ENCODE data around the gene RASA3. TPM values are rescaled to one million over a fixed set of nuclear protein-coding genes. Genes with fewer than 3 reads are reported as not detected.
"Not testable (repeated sequence)": the region's sequence is repeated elsewhere in the genome, so short reads cannot be mapped to it uniquely, and the experiment has no call there.

Gene RASA3, protein sequence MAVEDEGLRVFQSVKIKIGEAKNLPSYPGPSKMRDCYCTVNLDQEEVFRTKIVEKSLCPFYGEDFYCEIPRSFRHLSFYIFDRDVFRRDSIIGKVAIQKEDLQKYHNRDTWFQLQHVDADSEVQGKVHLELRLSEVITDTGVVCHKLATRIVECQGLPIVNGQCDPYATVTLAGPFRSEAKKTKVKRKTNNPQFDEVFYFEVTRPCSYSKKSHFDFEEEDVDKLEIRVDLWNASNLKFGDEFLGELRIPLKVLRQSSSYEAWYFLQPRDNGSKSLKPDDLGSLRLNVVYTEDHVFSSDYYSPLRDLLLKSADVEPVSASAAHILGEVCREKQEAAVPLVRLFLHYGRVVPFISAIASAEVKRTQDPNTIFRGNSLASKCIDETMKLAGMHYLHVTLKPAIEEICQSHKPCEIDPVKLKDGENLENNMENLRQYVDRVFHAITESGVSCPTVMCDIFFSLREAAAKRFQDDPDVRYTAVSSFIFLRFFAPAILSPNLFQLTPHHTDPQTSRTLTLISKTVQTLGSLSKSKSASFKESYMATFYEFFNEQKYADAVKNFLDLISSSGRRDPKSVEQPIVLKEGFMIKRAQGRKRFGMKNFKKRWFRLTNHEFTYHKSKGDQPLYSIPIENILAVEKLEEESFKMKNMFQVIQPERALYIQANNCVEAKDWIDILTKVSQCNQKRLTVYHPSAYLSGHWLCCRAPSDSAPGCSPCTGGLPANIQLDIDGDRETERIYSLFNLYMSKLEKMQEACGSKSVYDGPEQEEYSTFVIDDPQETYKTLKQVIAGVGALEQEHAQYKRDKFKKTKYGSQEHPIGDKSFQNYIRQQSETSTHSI
- total RNA-seq = 10 to 100 TPM in 1 of 3 donors, 1 to 10 TPM in 2; 7.9 to 19.0 (median 8.4) TPM
- long read RNA-seq, donor 1, full-length matches to known transcripts = 18 of 24 reads
- long read RNA-seq, donor 1, partial matches to known transcripts = 5 of 24 reads
- long read RNA-seq, donor 1, other reads (novel, unspliced or antisense) = 1 of 24 reads
- long read RNA-seq, donor 2, full-length matches to known transcripts = 3 of 4 reads
- long read RNA-seq, donor 2, partial matches to known transcripts = 1 of 4 reads
- long read RNA-seq, donor 2, other reads (novel, unspliced or antisense) = 0 of 4 reads

GRCh38 chr13:114132419-114133121 is at the start of gene RASA3:
RASA3 (minus strand) TSS chr13:114132623; CDS start chr13:114132489, 134 bp downstream.
- Histone ChIP-seq H3K4me3 (peak within 1 kb of the TSS; percentile 51), H3K9me3 (no peaks in the 10 kb centered on the region), H3K36me3 (ENCODE audit: low read depth) (no peaks in the 10 kb centered on the region), H3K4me1 (ENCODE audit: low read depth) (peaks cover 22% of the 10 kb centered on the region)
- TF ChIP-seq, protein P1, sequence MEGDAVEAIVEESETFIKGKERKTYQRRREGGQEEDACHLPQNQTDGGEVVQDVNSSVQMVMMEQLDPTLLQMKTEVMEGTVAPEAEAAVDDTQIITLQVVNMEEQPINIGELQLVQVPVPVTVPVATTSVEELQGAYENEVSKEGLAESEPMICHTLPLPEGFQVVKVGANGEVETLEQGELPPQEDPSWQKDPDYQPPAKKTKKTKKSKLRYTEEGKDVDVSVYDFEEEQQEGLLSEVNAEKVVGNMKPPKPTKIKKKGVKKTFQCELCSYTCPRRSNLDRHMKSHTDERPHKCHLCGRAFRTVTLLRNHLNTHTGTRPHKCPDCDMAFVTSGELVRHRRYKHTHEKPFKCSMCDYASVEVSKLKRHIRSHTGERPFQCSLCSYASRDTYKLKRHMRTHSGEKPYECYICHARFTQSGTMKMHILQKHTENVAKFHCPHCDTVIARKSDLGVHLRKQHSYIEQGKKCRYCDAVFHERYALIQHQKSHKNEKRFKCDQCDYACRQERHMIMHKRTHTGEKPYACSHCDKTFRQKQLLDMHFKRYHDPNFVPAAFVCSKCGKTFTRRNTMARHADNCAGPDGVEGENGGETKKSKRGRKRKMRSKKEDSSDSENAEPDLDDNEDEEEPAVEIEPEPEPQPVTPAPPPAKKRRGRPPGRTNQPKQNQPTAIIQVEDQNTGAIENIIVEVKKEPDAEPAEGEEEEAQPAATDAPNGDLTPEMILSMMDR (IDR thresholded peaks at IDR 0.05) = no peak
- intact Hi-C loops (cut with DNase I, micrococcal nuclease) = loop anchor here in 1 of 2 donors (5.0 kb wide), 1 partner anchor 65 kb away; no protein-coding TSS in a partner anchor
- DNase-seq (peak; percentile 80 to 88 (median 86)), ATAC-seq (peak; percentile 86)

DNA sequence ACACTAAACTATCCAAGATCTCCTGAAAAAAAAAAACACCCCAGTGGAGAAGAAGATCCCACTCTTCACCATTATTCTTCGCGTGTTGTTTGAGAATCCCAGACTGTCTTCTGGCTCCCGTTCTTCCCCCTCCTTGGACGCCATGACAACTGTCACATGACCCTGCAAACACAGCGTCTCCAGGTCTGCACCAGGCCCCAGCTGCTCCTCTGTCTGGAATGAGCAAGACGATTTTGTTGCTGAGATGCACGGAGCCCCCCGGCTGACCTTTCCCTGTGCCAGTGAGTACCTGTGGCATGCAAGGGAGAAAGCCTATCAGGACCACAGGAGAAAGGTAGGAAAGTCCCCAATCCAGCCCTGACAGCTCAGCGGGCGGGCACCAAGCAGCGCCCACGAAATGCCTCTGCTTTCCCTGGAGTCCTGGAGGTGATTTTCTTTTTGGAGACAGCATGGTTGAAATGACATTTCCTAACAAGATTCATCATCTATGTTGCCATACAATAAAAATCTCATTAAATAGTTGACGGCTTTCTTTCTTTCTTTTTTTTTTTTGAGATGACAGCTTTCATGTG is 46.8 kb upstream of the RASA3 start, which contains the start of gene CFAP97D2:
Gene CFAP97D2 (plus strand): TSS at position 171 of the 572 bp plus-strand sequence. CDS start 74 bp downstream, at position 245.
- ATAC-seq (no peak), DNase-seq (no peak)
- no peaks in the 10 kb centered on the region for H3K4me1 ChIP-seq (ENCODE audit: low read depth)
- intact Hi-C loops (cut with DNase I, micrococcal nuclease) = no loop called here
- no peak within 1 kb of the TSS for H3K4me3 ChIP-seq
- H3K9me3 ChIP-seq = no peaks in the 10 kb centered on the region
- TF ChIP-seq, protein P1 (IDR thresholded peaks at IDR 0.05) = no peak
- no peaks in the 10 kb centered on the region for H3K36me3 ChIP-seq (ENCODE audit: low read depth)

DNA sequence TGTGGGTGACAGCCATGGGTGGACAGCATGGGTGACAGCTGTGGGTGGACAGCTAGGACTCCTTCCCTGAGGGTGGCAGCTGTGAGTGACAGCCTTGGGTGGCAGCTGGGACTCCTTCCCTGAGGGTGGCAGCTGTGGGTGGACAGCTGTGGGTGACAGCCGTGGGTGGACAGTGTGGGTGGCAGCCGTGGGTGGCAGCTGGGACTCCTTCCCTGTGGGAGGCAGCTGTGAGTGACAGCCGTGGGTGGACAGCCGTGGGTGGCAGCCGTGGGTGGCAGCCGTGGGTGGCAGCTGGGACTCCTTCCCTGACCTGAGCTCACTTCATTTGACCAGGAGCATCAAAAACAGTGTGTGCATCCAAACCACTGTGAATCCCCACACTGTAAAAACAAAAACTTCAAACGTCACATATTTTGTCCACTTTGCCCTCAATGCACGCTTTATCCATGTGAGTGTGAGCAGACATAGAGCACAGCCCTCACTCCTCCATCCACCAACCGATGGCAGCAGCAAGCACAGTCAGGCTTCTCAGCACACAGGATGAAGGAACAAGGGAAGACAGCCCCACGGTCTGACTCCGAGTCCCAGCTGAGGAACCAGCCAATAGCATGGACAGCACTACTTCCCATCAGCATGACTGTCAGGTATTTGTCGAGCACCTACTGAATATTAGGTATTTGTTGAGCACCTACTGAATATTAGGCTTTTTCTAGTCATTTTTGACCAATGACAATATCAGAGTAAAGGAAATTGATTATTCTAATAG is 45.0 kb upstream of the RASA3 start:
- Histone ChIP-seq H3K4me3 (no peak overlapping the region), H3K9me3 (peaks cover 10% of the 10 kb centered on the region), H3K36me3 (ENCODE audit: low read depth) (no peaks in the 10 kb centered on the region), H3K4me1 (ENCODE audit: low read depth) (no peaks in the 10 kb centered on the region)
- peak; percentile 10 for ATAC-seq
- intact Hi-C loops (cut with DNase I, micrococcal nuclease) = no loop called here
- DNase-seq = no peak
- TF ChIP-seq, protein P1 (IDR thresholded peaks at IDR 0.05) = no peak

DNA sequence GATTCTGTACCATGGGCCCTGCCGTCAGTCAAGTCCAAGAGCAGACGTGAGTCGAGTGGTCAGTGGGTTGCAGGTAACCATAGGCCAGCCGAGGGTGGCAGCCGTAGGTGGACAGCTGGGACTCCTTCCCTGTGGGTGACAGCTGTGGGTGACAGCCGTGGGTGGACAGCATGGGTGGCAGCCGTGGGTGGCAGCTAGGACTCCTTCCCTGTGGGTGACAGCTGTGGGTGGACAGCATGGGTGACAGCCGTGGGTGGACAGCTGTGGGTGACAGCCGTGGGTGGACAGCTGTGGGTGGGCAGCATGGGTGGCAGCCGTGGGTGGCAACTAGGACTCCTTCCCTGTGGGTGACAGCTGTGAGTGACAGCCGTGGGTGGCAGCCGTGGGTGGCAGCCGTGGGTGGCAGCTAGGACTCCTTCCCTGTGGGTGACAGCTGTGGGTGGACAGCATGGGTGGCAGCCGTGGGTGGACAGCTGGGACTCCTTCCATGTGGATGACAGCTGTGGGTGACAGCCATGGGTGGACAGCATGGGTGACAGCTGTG is 44.0 kb upstream of the RASA3 start:
- ATAC-seq = not testable (repeated sequence)

DNA sequence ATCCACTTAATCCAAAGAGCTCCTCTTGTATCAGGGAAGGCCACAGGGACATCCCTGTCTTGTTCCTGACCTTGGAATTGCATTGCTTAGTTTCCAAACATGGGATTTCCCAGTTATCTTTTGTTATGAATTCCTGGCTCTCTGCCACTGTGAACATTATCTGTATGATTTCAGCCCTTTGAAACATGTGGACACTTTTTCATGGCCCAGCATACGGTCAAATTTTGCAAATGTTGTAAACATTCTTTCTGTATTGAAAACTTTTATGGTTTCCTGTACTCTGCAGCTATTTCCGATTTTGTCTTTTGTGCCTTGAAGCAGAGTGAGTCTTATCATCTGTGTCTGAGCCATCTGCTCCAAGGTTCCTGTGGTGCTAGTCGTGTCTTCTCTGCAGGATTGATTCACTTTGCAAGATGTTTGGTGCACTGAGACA is 42.1 kb upstream of the RASA3 start:
- H3K36me3 ChIP-seq (ENCODE audit: low read depth) = no peaks in the 10 kb centered on the region
- TF ChIP-seq, protein P1 (IDR thresholded peaks at IDR 0.05) = no peak
- H3K4me3 ChIP-seq = no peak overlapping the region
- no peaks in the 10 kb centered on the region for H3K4me1 ChIP-seq (ENCODE audit: low read depth)
- intact Hi-C loops (cut with DNase I, micrococcal nuclease) = no loop called here
- DNase-seq (no peak), ATAC-seq (no peak)
- H3K9me3 ChIP-seq = peaks cover 13% of the 10 kb centered on the region

More for the DNA sequence above, 44.0 kb upstream of the RASA3 start:
- H3K4me1 ChIP-seq (ENCODE audit: low read depth); intact Hi-C loops (cut with DNase I, micrococcal nuclease); H3K4me3 ChIP-seq; DNase-seq; H3K36me3 ChIP-seq (ENCODE audit: low read depth): not testable (repeated sequence)
- peaks cover 13% of the 10 kb centered on the region for H3K9me3 ChIP-seq

Measured in mucosa of descending colon (tissue), 3 donors.